HG03196 (cell line): ENCODE data around the gene MID1.

Source experiments
- ATAC-seq: cut with Tn5 transposase; IDR thresholded peaks from one replicate; pipeline ENCODE4 v1.9.1; 2021; ENCODE audit not compliant: unreplicated experiment

The MID1 gene

GRCh38 chrX:10620121-10620699, at the start of gene MID1:
MID1 (minus strand) TSS chrX:10620585; CDS start chrX:10567547, 53,038 bp downstream.
- no peak for ATAC-seq

- no peak for ATAC-seq
These were observed 46.8 kb upstream of the MID1 start for GRCh38 chrX:10667143-10667542.

GRCh38 chrX:10666102-10666501, 45.7 kb upstream of the MID1 start:
- ATAC-seq = no peak

- no peak for ATAC-seq
These were observed 45.3 kb upstream of the MID1 start for GRCh38 chrX:10665681-10666080.

- ATAC-seq = no peak
These were observed 39.8 kb upstream of the MID1 start for GRCh38 chrX:10660171-10660570.

- no peak for ATAC-seq
These were observed 35.8 kb upstream of the MID1 start for GRCh38 chrX:10656214-10656613.

GRCh38 chrX:10654960-10655359, 34.6 kb upstream of the MID1 start:
- ATAC-seq = no peak

GRCh38 chrX:10653302-10653701, 32.9 kb upstream of the MID1 start:
- ATAC-seq = no peak

- ATAC-seq = no peak
These were observed 28.9 kb upstream of the MID1 start for GRCh38 chrX:10649265-10649664.

- ATAC-seq = no peak
These were observed 28.2 kb upstream of the MID1 start for GRCh38 chrX:10648614-10649013.

GRCh38 chrX:10636851-10637250, 16.5 kb upstream of the MID1 start:
- no peak for ATAC-seq

- ATAC-seq = no peak
These were observed 16.0 kb upstream of the MID1 start for GRCh38 chrX:10636337-10636736.

- no peak for ATAC-seq
These were observed 14.2 kb upstream of the MID1 start for GRCh38 chrX:10634392-10635161.

- no peak for ATAC-seq
These were observed 13.3 kb upstream of the MID1 start for GRCh38 chrX:10633722-10634121.

GRCh38 chrX:10631416-10632145, 11.2 kb upstream of the MID1 start:
- no peak for ATAC-seq

- no peak for ATAC-seq
These were observed 9.9 kb upstream of the MID1 start for GRCh38 chrX:10630320-10630719.

GRCh38 chrX:10629905-10630304, 9.5 kb upstream of the MID1 start:
- no peak for ATAC-seq

- no peak for ATAC-seq
These were observed 8.5 kb upstream of the MID1 start for GRCh38 chrX:10628906-10629305.

GRCh38 chrX:10622197-10622596, 1.8 kb upstream of the MID1 start:
- no peak for ATAC-seq

- no peak for ATAC-seq
These were observed 849 bp downstream of the MID1 start for GRCh38 chrX:10619425-10620046.

GRCh38 chrX:10618961-10619360, 1.4 kb downstream of the MID1 start:
- no peak for ATAC-seq

- ATAC-seq = no peak
These were observed 2.4 kb downstream of the MID1 start for GRCh38 chrX:10617999-10618351.
